HepG2 (cell line): ENCODE results near the gene POLH. TPM values are rescaled to one million over a fixed set of nuclear protein-coding genes. Genes with fewer than 3 reads are reported as not detected.
A peak's percentile ranks its signal among the peaks of the same experiment; 100 is the strongest.

Experiments used
- GATAD2A ChIP-seq: IDR thresholded peaks from 2 replicates; pipeline ENCODE4 v1.6.1; 2016
- HNF4G ChIP-seq, 2 experiments: sonication (generic) in 1 of 2; formaldehyde crosslinking in 1 of 2; IDR thresholded peaks; 2 replicates each; pipeline versions ENCODE4 v1.4.0 to v1.6.1; 2011 to 2020; ENCODE audit warnings: borderline replicate concordance in 2 of 2, low read depth in 2 of 2, mild to moderate bottlenecking in 2 of 2, low read length in 1 of 2, missing genetic modification reagents in 1 of 2, moderate library complexity in 1 of 2
- KLF9 ChIP-seq: IDR thresholded peaks from 2 replicates; pipeline ENCODE4 v1.6.1; 2016; ENCODE audit warnings: low read depth
- NFIB ChIP-seq: sonication (generic); formaldehyde crosslinking; IDR thresholded peaks from 2 replicates; pipeline ENCODE4 v1.9.0; 2021; ENCODE audit warnings: missing genetic modification reagents, mild to moderate bottlenecking, borderline replicate concordance
- RBM39 ChIP-seq: fragments of 200-400 bp; formaldehyde crosslinking; IDR thresholded peaks from one replicate; pipeline ENCODE4 v1.6.1; 2018; ENCODE audit warnings: antibody characterized with exemption, mild to moderate bottlenecking, low read depth, low read length; ENCODE audit not compliant: poor library complexity, severe bottlenecking
- SKI ChIP-seq: fragments of 450-650 bp; IDR thresholded peaks from one replicate; pipeline ENCODE4 v1.6.1; 2018; ENCODE audit warnings: mild to moderate bottlenecking; ENCODE audit not compliant: partially characterized antibody
- TBX3 ChIP-seq: fragments of 450-650 bp; IDR thresholded peaks from 2 replicates; pipeline ENCODE4 v1.6.1; 2017; ENCODE audit warnings: antibody characterized with exemption, mild to moderate bottlenecking, inconsistent platforms, borderline replicate concordance
- ZKSCAN5 ChIP-seq: sonication (generic); formaldehyde crosslinking; IDR thresholded peaks from 2 replicates; pipeline ENCODE4 v1.5.1; 2020; ENCODE audit warnings: mild to moderate bottlenecking, missing genetic modification reagents
- ZNF331 ChIP-seq: sonication (generic); formaldehyde crosslinking; IDR thresholded peaks from 2 replicates; pipeline ENCODE4 v1.4.0; 2020; ENCODE audit warnings: missing genetic modification reagents
- ZNF441 ChIP-seq: sonication (generic); formaldehyde crosslinking; IDR thresholded peaks from 2 replicates; pipeline ENCODE4 v1.7.0; 2021; ENCODE audit warnings: missing genetic modification reagents, borderline replicate concordance
- ZNF724P ChIP-seq: sonication (generic); formaldehyde crosslinking; IDR thresholded peaks from 2 replicates; pipeline ENCODE4 v1.8.0; 2022; ENCODE audit warnings: missing genetic modification reagents, borderline replicate concordance
- ZNF780A ChIP-seq: sonication (generic); formaldehyde crosslinking; IDR thresholded peaks from 2 replicates; pipeline ENCODE4 v1.8.0; 2022; ENCODE audit warnings: mild to moderate bottlenecking, missing genetic modification reagents, moderate library complexity
- ZNF850 ChIP-seq: sonication (generic); formaldehyde crosslinking; conservative IDR thresholded peaks from 2 replicates; pipeline ENCODE4 v1.9.0; 2021; ENCODE audit warnings: mild to moderate bottlenecking, missing genetic modification reagents
- ZNF879 ChIP-seq: sonication (generic); formaldehyde crosslinking; IDR thresholded peaks from 2 replicates; pipeline ENCODE4 v1.8.1; 2023; ENCODE audit warnings: missing genetic modification reagents
- ZNF891 ChIP-seq: sonication (generic); formaldehyde crosslinking; IDR thresholded peaks from 2 replicates; pipeline ENCODE4 v1.5.0; 2020; ENCODE audit warnings: mild to moderate bottlenecking, missing genetic modification reagents
- polyA plus RNA-seq, 8 experiments: library from polyadenylated mRNA; depleted of rRNA in 3 of 8; stranded (reverse) in 7 of 8; unstranded in 1 of 8; fragments of >200 nt; fragmentation: Illumina TruSeq in 4 of 8; extraction: Trizol in 4 of 8; gene quantifications; 2 replicates each; pipeline versions ENCODE4 v1.2.1 to v1.2.3, GENCODE V29; 2011 to 2016; ENCODE audit warnings: low read depth in 4 of 8, missing spikeins in 1 of 8, mixed read lengths in 1 of 8; ENCODE audit not compliant: insufficient read depth in 1 of 8
- total RNA-seq, 5 experiments: library from RNA; depleted of rRNA; stranded (reverse); fragments of >200 nt; fragmentation: Illumina TruSeq; extraction: Trizol; gene quantifications; 2 replicates each; pipeline ENCODE4 v1.2.3, GENCODE V29; 2016; ENCODE audit warnings: low read depth in 1 of 5
- TF ChIP-seq, protein P1 (sequence below): sonication (generic); formaldehyde crosslinking; IDR thresholded peaks from 2 replicates; pipeline ENCODE4 v1.5.1; 2020; ENCODE audit warnings: mild to moderate bottlenecking, missing genetic modification reagents, borderline replicate concordance
- TF ChIP-seq, protein P2 (sequence below): sonication (generic); formaldehyde crosslinking; IDR thresholded peaks from 2 replicates; pipeline ENCODE4 v1.4.0; 2020; ENCODE audit warnings: missing genetic modification reagents
- TF ChIP-seq, protein P3 (sequence below): IDR thresholded peaks from 2 replicates; pipeline ENCODE4 v1.6.1; 2016; ENCODE audit warnings: low read depth, borderline replicate concordance
- TF ChIP-seq, protein P4 (sequence below), 2 experiments: sonication (generic) in 1 of 2; formaldehyde crosslinking in 1 of 2; IDR thresholded peaks; 2 replicates each; pipeline versions ENCODE4 v1.5.1 to v1.6.1; 2011 to 2020; ENCODE audit warnings: borderline replicate concordance in 1 of 2, low read depth in 1 of 2, low read length in 1 of 2, mild to moderate bottlenecking in 1 of 2, missing genetic modification reagents in 1 of 2, moderate library complexity in 1 of 2

Gene POLH
- total and polyA plus RNA-seq, 2 of the 13 experiments (the other 11 are each of a cell fraction or from before 2014, with no cell fraction given): 11.6 to 25.0 TPM

DNA sequence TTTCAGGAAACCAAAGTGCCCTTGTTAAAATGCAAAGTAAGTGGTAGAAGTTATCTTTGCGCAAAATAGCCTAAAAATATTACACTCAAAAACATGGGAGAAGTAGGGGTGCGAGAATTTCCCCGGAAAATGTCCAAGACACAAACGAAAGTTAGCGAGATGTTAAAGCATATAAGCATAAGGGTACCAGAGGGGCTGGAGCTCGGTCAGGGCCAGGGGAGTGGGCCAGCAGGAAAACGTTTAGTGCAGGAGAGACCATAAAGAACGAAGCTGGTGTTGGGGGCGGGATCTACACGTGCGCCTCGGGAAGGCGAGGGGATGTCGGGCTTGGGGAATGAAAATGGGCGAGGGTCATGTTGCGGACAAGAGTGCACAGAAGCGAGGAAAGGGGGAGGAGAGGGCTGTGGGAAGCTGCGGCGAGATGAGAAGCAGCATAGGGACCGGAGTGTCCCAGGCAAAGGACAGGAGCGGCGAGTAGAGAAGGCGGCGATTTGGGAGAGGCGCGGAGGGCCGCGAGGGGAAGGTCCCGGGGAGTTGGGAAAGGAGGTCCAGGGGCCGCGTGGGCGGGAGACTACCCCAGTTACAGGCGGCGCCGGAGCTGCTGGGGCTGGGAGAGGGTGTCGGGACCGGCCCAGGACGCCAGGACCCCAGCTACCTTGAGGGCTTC, 747 bp upstream of the POLH start (continued):
- TF ChIP-seq, protein P1, sequence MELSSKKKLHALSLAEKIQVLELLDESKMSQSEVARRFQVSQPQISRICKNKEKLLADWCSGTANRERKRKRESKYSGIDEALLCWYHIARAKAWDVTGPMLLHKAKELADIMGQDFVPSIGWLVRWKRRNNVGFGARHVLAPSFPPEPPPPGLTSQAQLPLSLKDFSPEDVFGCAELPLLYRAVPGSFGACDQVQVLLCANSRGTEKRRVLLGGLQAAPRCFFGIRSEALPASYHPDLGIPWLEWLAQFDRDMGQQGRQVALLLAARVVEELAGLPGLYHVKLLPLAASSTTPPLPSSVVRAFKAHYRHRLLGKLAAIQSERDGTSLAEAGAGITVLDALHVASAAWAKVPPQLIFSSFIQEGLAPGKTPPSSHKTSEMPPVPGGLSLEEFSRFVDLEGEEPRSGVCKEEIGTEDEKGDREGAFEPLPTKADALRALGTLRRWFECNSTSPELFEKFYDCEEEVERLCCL: no peak
- peak; percentile 11; the same call in 1 of the 2 replicates for TF ChIP-seq ZNF441 (CRISPR knock-in tag)
- peak; percentile 23; the same call in 1 of the 2 replicates for TF ChIP-seq GATAD2A (CRISPR knock-in tag)
- TF ChIP-seq RBM39: peak; percentile 75
- no peak for TF ChIP-seq KLF9 (CRISPR knock-in tag)
- TF ChIP-seq, protein P2, sequence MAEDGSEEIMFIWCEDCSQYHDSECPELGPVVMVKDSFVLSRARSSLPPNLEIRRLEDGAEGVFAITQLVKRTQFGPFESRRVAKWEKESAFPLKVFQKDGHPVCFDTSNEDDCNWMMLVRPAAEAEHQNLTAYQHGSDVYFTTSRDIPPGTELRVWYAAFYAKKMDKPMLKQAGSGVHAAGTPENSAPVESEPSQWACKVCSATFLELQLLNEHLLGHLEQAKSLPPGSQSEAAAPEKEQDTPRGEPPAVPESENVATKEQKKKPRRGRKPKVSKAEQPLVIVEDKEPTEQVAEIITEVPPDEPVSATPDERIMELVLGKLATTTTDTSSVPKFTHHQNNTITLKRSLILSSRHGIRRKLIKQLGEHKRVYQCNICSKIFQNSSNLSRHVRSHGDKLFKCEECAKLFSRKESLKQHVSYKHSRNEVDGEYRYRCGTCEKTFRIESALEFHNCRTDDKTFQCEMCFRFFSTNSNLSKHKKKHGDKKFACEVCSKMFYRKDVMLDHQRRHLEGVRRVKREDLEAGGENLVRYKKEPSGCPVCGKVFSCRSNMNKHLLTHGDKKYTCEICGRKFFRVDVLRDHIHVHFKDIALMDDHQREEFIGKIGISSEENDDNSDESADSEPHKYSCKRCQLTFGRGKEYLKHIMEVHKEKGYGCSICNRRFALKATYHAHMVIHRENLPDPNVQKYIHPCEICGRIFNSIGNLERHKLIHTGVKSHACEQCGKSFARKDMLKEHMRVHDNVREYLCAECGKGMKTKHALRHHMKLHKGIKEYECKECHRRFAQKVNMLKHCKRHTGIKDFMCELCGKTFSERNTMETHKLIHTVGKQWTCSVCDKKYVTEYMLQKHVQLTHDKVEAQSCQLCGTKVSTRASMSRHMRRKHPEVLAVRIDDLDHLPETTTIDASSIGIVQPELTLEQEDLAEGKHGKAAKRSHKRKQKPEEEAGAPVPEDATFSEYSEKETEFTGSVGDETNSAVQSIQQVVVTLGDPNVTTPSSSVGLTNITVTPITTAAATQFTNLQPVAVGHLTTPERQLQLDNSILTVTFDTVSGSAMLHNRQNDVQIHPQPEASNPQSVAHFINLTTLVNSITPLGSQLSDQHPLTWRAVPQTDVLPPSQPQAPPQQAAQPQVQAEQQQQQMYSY (CRISPR knock-in tag): 0 out of 2 replicates have a peak, but pooled peaks have one; percentile 44
- 0 out of 2 replicates have a peak, but pooled peaks have one; percentile 72 for TF ChIP-seq ZNF780A
- peak; percentile 81; the same call in 1 of the 2 replicates for TF ChIP-seq ZNF891 (CRISPR knock-in tag)
- no peak for TF ChIP-seq TBX3
- TF ChIP-seq, protein P3, sequence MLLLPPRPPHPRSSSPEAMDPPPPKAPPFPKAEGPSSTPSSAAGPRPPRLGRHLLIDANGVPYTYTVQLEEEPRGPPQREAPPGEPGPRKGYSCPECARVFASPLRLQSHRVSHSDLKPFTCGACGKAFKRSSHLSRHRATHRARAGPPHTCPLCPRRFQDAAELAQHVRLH: peak; percentile 8; the same call in 1 of the 2 replicates
- no peak for TF ChIP-seq SKI
- no peak for TF ChIP-seq NFIB (CRISPR knock-in tag)
- no peak for TF ChIP-seq HNF4G (IDR thresholded peaks at IDR 0.05; ENCODE audit: borderline replicate concordance, low read depth, low read length)
- TF ChIP-seq HNF4G (CRISPR knock-in tag; IDR thresholded peaks at IDR 0.05; ENCODE audit: borderline replicate concordance, low read depth): no peak
- no peak for TF ChIP-seq ZKSCAN5
- TF ChIP-seq ZNF879 (CRISPR knock-in tag): peak; percentile 21; the same call in 1 of the 2 replicates
- no peak for TF ChIP-seq ZNF724P (CRISPR knock-in tag)
- 0 out of 2 replicates have a peak, but pooled peaks have one; percentile 70 for TF ChIP-seq ZNF850
- TF ChIP-seq, protein P4, sequence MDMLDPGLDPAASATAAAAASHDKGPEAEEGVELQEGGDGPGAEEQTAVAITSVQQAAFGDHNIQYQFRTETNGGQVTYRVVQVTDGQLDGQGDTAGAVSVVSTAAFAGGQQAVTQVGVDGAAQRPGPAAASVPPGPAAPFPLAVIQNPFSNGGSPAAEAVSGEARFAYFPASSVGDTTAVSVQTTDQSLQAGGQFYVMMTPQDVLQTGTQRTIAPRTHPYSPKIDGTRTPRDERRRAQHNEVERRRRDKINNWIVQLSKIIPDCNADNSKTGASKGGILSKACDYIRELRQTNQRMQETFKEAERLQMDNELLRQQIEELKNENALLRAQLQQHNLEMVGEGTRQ (IDR thresholded peaks at IDR 0.05; ENCODE audit: low read depth, low read length): no peak
- TF ChIP-seq, protein P4 (CRISPR knock-in tag; IDR thresholded peaks at IDR 0.05; ENCODE audit: borderline replicate concordance): no peak
- TF ChIP-seq ZNF331 (CRISPR knock-in tag): peak; percentile 11; the same call in 1 of the 2 replicates
